Smooth muscle cell (in vitro differentiated cells): Measurements from ENCODE around the gene COL9A2. TPM values are rescaled to one million over a fixed set of nuclear protein-coding genes. Genes with fewer than 3 reads are reported as not detected.

Experiments
- DNase-seq: peaks from one replicate; lab custom pipeline; 2025; ENCODE audit not compliant: unreplicated experiment; lab: John Stamatoyannopoulos, UW
- H2AFZ ChIP-seq: fragments of 200-600 bp; sonication (generic); 2 replicates; pipeline ENCODE4 v1.6.0; 2016; ENCODE audit warnings: antibody characterized with exemption, low read depth, mild to moderate bottlenecking
- H3F3A ChIP-seq: fragments of 200-600 bp; sonication (generic); 2 replicates; pipeline ENCODE4 v1.6.0; 2017; ENCODE audit warnings: antibody characterized with exemption, low read depth
- H3K27ac ChIP-seq: fragments of 200-600 bp; sonication (generic); 2 replicates; pipeline ENCODE4 v1.5.1; 2016; ENCODE audit warnings: low read depth, mild to moderate bottlenecking
- H3K27me3 ChIP-seq: fragments of 200-600 bp; sonication (generic); 2 replicates; pipeline ENCODE4 v1.6.1; 2016; ENCODE audit warnings: low read depth, mild to moderate bottlenecking
- H3K36me3 ChIP-seq: fragments of 200-600 bp; sonication (generic); 2 replicates; pipeline ENCODE4 v1.5.1; 2016; ENCODE audit warnings: low read depth
- H3K4me1 ChIP-seq: fragments of 200-600 bp; sonication (generic); 2 replicates; pipeline ENCODE4 v1.5.1; 2016; ENCODE audit warnings: low read depth
- H3K4me2 ChIP-seq: fragments of 200-600 bp; sonication (generic); 2 replicates; pipeline ENCODE4 v1.6.0; 2016; ENCODE audit warnings: mild to moderate bottlenecking
- H3K4me3 ChIP-seq: fragments of 200-600 bp; sonication (generic); 2 replicates; pipeline ENCODE4 v1.5.1; 2016; ENCODE audit warnings: mild to moderate bottlenecking
- H3K79me2 ChIP-seq: fragments of 200-600 bp; sonication (generic); 2 replicates; pipeline ENCODE4 v1.6.0; 2016; ENCODE audit warnings: low read depth, mild to moderate bottlenecking
- H3K9ac ChIP-seq: fragments of 200-600 bp; sonication (generic); 2 replicates; pipeline ENCODE4 v1.6.0; 2016; ENCODE audit warnings: low read depth
- H3K9me3 ChIP-seq: fragments of 200-600 bp; sonication (generic); replicated peaks from 2 replicates; pipeline ENCODE4 v1.5.1; 2016; ENCODE audit warnings: low read depth
- H4K20me1 ChIP-seq: fragments of 200-600 bp; sonication (generic); 2 replicates; pipeline ENCODE4 v1.6.0; 2016; ENCODE audit warnings: low read depth
- WGBS: methylation state at CpG from one replicate; pipeline ENCODE4 v1.1.7; 2016; ENCODE audit warnings: low lambda C conversion rate; 5-methylcytosine and 5-hydroxymethylcytosine counted together
- polyA plus RNA-seq: library from polyadenylated mRNA; unstranded; fragments of >200 nt; fragmentation: Nextera tagmentation; extraction: Ambion mirVana; gene quantifications from 2 replicates; pipeline ENCODE4 v1.2.1, GENCODE V29; 2016
- total RNA-seq: library from RNA; depleted of rRNA; stranded (reverse); fragments of >200 nt; gene quantifications from 2 replicates; pipeline ENCODE4 v1.2.3, GENCODE V29; 2014
- TF ChIP-seq, protein P1 (sequence below): fragments of 200-600 bp; sonication (generic); IDR thresholded peaks from 2 replicates; pipeline ENCODE4 v1.5.1; 2017; ENCODE audit warnings: borderline replicate concordance, mild to moderate bottlenecking, antibody characterized with exemption; ENCODE audit not compliant: insufficient read depth, poor library complexity, severe bottlenecking

COL9A2 gene
- total and polyA plus RNA-seq, 2 experiments from 2014 or later, result 8.0 to 24.5 TPM

- TF ChIP-seq, protein P1, sequence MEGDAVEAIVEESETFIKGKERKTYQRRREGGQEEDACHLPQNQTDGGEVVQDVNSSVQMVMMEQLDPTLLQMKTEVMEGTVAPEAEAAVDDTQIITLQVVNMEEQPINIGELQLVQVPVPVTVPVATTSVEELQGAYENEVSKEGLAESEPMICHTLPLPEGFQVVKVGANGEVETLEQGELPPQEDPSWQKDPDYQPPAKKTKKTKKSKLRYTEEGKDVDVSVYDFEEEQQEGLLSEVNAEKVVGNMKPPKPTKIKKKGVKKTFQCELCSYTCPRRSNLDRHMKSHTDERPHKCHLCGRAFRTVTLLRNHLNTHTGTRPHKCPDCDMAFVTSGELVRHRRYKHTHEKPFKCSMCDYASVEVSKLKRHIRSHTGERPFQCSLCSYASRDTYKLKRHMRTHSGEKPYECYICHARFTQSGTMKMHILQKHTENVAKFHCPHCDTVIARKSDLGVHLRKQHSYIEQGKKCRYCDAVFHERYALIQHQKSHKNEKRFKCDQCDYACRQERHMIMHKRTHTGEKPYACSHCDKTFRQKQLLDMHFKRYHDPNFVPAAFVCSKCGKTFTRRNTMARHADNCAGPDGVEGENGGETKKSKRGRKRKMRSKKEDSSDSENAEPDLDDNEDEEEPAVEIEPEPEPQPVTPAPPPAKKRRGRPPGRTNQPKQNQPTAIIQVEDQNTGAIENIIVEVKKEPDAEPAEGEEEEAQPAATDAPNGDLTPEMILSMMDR, result no peak
- H3K4me1 ChIP-seq, result peaks cover 25% of the 10 kb centered on the region
- WGBS, result 97% methylated on average over 2 of the region's 2 CpGs
Observed at GRCh38 chr1:40310129-40310461, 7.0 kb downstream of the COL9A2 start.

DNA sequence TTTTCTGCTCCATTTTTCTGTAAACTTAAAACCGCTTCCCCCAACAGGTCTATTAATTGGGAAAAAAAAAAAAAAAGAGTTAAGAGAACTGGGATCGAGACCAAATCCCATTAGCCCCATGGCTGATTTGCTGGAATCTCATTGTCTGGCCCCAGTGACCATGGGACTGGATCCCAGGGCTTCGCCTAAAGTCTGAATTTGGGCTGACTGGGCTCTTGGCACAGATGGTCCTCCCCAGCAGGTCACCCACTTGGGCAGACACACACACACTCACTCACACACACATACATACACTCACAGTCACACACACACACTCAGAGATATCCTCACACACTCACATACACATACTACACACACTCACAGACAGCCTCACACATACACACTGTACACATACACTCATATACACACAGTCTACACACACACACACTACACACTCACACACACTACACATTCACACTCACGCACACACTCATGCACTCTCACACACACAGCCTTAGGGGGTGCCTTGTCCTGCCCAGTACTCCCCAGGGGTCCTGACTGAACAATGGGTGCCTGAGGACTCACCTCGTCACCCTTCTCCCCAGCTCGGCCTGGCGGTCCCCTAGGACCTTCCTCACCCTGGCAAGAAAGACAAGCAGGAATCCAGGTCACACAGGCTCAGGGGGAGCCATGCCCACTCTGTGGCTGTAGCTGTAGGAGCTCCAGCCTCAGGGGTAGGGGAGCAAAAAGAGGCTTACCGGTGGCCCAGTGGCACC, 7.5 kb downstream of the COL9A2 start:
- Histone ChIP-seq H3K9me3 (no peaks in the 10 kb centered on the region), H3K4me3 (no peak overlapping the region), H3K27ac (no peak overlapping the region), H3K9ac (no peak overlapping the region), H3K4me1 (peaks cover 19% of the 10 kb centered on the region), H3K4me2 (no peak overlapping the region), H4K20me1 (no peaks in the 10 kb centered on the region), H3K27me3 (no peaks in the 10 kb centered on the region), H3K36me3 (no peaks in the 10 kb centered on the region), H2AFZ (no peak overlapping the region), H3K79me2 (no peaks in the 10 kb centered on the region), H3F3A (no peaks in the 10 kb centered on the region)
- no peak for DNase-seq
- 98% methylated on average over 8 of the region's 8 CpGs for WGBS
- TF ChIP-seq, protein P1, result no peak

More at GRCh38 chr1:40310129-40310461, 7.0 kb downstream of the COL9A2 start:
- no peaks in the 10 kb centered on the region for H3K27me3 ChIP-seq
- no peak overlapping the region for H3K4me2 ChIP-seq
- no peak overlapping the region for H3K27ac ChIP-seq
- DNase-seq, result no peak
- no peaks in the 10 kb centered on the region for H3K36me3 ChIP-seq
- H3K79me2 ChIP-seq, result no peaks in the 10 kb centered on the region
- no peak overlapping the region for H3K9ac ChIP-seq
- H3K9me3 ChIP-seq, result no peaks in the 10 kb centered on the region
- no peak overlapping the region for H2AFZ ChIP-seq
- no peak overlapping the region for H3K4me3 ChIP-seq
- H4K20me1 ChIP-seq, result no peaks in the 10 kb centered on the region
- no peaks in the 10 kb centered on the region for H3F3A ChIP-seq

DNA sequence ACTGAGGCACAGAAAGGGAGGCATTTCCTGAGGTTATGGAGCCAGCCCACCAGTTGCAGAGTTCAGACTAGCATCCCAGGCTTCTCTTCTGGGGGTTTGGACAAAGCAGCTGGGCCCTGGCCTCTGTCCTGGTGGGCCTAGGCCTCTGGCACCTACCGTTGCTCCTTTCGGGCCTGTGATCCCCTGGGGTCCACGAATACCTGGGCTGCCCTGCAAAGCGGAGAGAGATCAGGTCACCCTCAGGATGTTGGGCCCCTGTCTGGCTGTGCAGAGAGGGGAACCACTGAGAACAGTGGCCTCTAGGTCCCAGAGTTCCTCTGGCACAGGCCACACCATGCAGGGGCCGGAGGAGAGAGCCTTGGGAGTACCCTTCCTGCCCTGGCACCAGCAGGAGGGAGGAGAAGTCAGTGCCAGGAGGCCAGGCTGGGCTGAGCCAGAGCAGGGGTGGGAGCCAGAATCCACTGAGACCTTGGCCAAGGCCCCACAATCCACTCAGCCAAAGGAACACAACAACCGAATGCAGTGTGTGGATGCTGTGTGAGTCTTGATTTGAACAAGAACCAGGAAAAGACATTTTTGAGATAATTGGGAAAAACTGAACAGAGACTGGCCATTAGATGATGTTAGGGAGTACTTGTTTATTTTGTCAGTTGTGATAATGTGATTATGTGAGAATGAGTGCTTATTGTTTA, 8.9 kb downstream of the COL9A2 start:
- peaks cover 7% of the 10 kb centered on the region for H3K4me1 ChIP-seq
- DNase-seq, result no peak
- H3K79me2 ChIP-seq, result no peaks in the 10 kb centered on the region
- WGBS, result 93% methylated on average over 6 of the region's 6 CpGs
- H3K9me3 ChIP-seq, result no peaks in the 10 kb centered on the region
- no peak overlapping the region for H3K4me3 ChIP-seq
- H4K20me1 ChIP-seq, result no peaks in the 10 kb centered on the region
- H3K36me3 ChIP-seq, result no peaks in the 10 kb centered on the region
- H3K4me2 ChIP-seq, result no peak overlapping the region
- no peak overlapping the region for H3K9ac ChIP-seq
- no peaks in the 10 kb centered on the region for H3F3A ChIP-seq
- no peak overlapping the region for H2AFZ ChIP-seq
- TF ChIP-seq, protein P1, result no peak
- no peak overlapping the region for H3K27ac ChIP-seq
- no peaks in the 10 kb centered on the region for H3K27me3 ChIP-seq
